ENCODE data around the gene MCUR1. TPM values are rescaled to one million over a fixed set of nuclear protein-coding genes. Genes with fewer than 3 reads are reported as not detected.
"Not testable (repeated sequence)": the region's sequence is repeated elsewhere in the genome, so short reads cannot be mapped to it uniquely, and the experiment has no call there.

Gene MCUR1
- total RNA-seq, 2 experiments from 2014 or later: 3.2 to 4.5 TPM

DNA sequence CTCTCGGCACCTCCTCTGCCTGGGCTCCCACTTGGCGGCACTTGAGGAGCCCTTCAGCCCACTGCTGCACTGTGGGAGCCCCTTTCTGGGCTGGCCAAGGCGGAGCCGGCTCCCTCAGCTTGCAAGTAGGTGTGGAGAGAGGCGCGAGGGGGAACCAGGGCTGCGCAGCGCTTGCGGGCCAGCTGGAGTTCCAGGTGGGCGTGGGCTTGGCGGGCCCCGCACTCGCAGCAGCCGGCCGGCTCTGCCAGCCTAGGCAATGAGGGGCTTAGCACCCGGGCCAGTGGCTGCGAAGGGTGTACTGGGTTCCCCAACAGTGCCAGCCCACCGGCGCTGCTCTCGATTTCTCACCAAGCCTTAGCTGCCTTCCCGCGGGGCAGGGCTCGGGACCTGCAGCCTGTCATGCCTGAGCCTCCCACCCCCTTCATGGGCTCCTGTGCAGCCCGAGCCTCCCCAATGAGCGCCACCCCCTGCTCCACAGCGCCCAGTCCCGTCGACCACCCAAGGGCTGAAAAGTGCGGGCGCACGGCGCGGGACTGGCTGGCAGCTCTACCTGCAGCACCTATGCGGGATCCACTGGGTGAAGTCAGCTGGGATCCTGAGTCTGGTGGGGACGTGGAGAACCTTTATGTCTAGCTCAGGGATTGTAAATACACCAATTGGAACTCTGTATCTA, 41.9 kb downstream of the MCUR1 start:
- H3K4me3 ChIP-seq (ENCODE audit: low read length); H3K4me1 Mint-ChIP-seq (ENCODE audit: low read depth); H3K4me1 ChIP-seq (ENCODE audit: insufficient read depth, low read length); H3K27ac Mint-ChIP-seq; CTCF ChIA-PET; POLR2A ChIA-PET; DNase-seq; ATAC-seq (ENCODE audit: poor library complexity); H3K27ac ChIP-seq (ENCODE audit: low read depth in 1 of 2, low read length in 2 of 2); intact Hi-C loops (cut with DNase I, micrococcal nuclease); H3K27me3 Mint-ChIP-seq; H3K9me3 Mint-ChIP-seq; H3K4me3 Mint-ChIP-seq; H3K9me3 ChIP-seq (ENCODE audit: control insufficient read depth in 1 of 2, insufficient read depth in 1 of 2, low read length in 2 of 2); H3K36me3 Mint-ChIP-seq (ENCODE audit: low read depth); H3K27me3 ChIP-seq (ENCODE audit: control insufficient read depth in 1 of 2, insufficient read depth in 2 of 2, low read length in 2 of 2); H3K36me3 ChIP-seq (ENCODE audit: insufficient read depth, low read length): not testable (repeated sequence)

DNA sequence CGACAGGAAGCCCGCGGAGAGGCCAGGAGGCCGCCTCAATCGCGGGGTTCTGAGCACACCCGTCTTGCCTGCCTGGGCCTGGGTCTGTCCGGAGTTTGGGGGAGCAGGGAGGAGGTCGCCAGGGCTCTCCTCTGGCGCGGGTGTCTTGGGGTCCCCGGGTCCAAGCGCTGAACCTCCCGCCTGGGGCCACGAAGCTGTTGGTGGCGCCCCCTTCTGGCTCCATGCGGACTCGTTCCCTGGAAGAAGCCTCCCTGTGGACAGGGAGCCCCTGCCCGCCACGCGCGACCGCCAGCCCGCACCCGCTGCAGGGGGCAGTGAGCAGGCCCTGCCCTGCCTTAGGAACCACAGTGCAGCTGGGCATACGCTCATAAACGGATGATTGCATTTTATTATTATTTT, 44.7 kb downstream of the MCUR1 start:
- Histone ChIP-seq H3K27ac (ENCODE audit: low read depth in 1 of 2, low read length in 2 of 2) (no peak overlapping the region), H3K4me1 (ENCODE audit: insufficient read depth, low read length) (peaks cover 14% of the 10 kb centered on the region), H3K4me3 (ENCODE audit: low read length) (no peak overlapping the region), H3K36me3 (ENCODE audit: insufficient read depth, low read length) (no peaks in the 10 kb centered on the region), H3K27me3 (ENCODE audit: control insufficient read depth in 1 of 2, insufficient read depth in 2 of 2, low read length in 2 of 2) (no peaks in the 10 kb centered on the region), H3K9me3 (ENCODE audit: control insufficient read depth in 1 of 2, insufficient read depth in 1 of 2, low read length in 2 of 2) (peaks cover 0 to 9% of the 10 kb centered on the region in 2 experiments)
- H3K27me3 Mint-ChIP-seq: no peaks in the 10 kb centered on the region
- no peaks in the 10 kb centered on the region for H3K9me3 Mint-ChIP-seq
- peaks cover 20% of the 10 kb centered on the region for H3K4me1 Mint-ChIP-seq (ENCODE audit: low read depth)
- peak in 7 of 14 experiments; percentile 5 to 48 (median 25) for DNase-seq
- TF ChIP-seq, protein P1, sequence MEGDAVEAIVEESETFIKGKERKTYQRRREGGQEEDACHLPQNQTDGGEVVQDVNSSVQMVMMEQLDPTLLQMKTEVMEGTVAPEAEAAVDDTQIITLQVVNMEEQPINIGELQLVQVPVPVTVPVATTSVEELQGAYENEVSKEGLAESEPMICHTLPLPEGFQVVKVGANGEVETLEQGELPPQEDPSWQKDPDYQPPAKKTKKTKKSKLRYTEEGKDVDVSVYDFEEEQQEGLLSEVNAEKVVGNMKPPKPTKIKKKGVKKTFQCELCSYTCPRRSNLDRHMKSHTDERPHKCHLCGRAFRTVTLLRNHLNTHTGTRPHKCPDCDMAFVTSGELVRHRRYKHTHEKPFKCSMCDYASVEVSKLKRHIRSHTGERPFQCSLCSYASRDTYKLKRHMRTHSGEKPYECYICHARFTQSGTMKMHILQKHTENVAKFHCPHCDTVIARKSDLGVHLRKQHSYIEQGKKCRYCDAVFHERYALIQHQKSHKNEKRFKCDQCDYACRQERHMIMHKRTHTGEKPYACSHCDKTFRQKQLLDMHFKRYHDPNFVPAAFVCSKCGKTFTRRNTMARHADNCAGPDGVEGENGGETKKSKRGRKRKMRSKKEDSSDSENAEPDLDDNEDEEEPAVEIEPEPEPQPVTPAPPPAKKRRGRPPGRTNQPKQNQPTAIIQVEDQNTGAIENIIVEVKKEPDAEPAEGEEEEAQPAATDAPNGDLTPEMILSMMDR (IDR thresholded peaks at IDR 0.05): no peak
- H3K36me3 Mint-ChIP-seq (ENCODE audit: low read depth): no peaks in the 10 kb centered on the region
- ChIA-PET CTCF (interaction anchor here (1.4 kb wide), 1 partner anchor 25 kb away, joined by 3 read pairs; no protein-coding TSS in a partner anchor), POLR2A (interaction anchor here (1.3 kb wide), 1 partner anchor 44 kb away, joined by 3 read pairs; no protein-coding TSS in a partner anchor)
- no peak overlapping the region for H3K4me3 Mint-ChIP-seq
- H3K27ac Mint-ChIP-seq: no peak overlapping the region
- no peak for ATAC-seq (ENCODE audit: poor library complexity)
- intact Hi-C loops (cut with DNase I, micrococcal nuclease): loop anchor here (5.0 kb wide), 4 partner anchors 142 to 432 kb away; partner anchors contain the start of gene NOL7 (in 1 of the 2)

DNA sequence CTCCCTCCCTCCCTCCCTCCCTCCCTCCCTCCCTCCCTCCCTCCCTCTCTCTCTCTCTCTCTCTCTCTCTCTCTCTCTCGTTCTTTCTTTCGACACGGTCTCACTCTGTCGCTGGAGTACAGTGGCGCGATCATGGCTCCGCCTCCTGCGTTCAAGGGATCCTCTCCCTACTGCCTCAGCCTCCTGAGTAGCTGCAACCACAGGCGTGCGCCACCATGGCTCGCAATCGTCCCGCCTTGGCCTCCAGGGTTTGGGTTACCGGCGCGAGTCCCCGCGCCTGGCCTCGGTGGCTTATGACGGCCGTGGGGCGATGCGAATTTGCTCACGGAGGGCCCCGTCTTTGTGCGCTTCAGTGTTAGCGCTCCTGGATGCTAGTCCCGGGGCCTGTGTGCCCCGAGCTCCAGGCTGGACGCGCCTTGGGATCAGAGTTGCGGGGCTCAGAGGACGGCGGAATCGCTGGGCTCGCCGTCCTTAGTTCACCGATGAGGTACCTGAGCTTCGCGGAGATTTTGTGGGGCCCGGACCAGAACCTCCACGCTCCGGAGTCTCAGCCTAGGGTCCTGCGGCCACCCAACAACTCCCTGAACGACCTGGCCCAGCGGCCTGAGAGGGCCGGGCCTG, 45.2 kb downstream of the MCUR1 start:
- Mint-ChIP-seq H3K36me3 (ENCODE audit: low read depth) (no peaks in the 10 kb centered on the region), H3K4me1 (ENCODE audit: low read depth) (peaks cover 20% of the 10 kb centered on the region), H3K27ac (no peak overlapping the region), H3K9me3 (no peaks in the 10 kb centered on the region), H3K27me3 (no peaks in the 10 kb centered on the region), H3K4me3 (no peak overlapping the region)
- Histone ChIP-seq H3K36me3 (ENCODE audit: insufficient read depth, low read length) (no peaks in the 10 kb centered on the region), H3K4me3 (ENCODE audit: low read length) (no peak overlapping the region), H3K9me3 (ENCODE audit: control insufficient read depth in 1 of 2, insufficient read depth in 1 of 2, low read length in 2 of 2) (peaks cover 0 to 9% of the 10 kb centered on the region in 2 experiments), H3K4me1 (ENCODE audit: insufficient read depth, low read length) (peaks cover 15% of the 10 kb centered on the region), H3K27me3 (ENCODE audit: control insufficient read depth in 1 of 2, insufficient read depth in 2 of 2, low read length in 2 of 2) (no peaks in the 10 kb centered on the region), H3K27ac (ENCODE audit: low read depth in 1 of 2, low read length in 2 of 2) (no peak overlapping the region)
- ATAC-seq (ENCODE audit: poor library complexity) (no peak), DNase-seq (no peak)
- intact Hi-C loops (cut with DNase I, micrococcal nuclease): loop anchor here (5.0 kb wide), 4 partner anchors 142 to 432 kb away; partner anchors contain the start of gene NOL7 (in 1 of the 2)
- TF ChIP-seq, protein P1 (IDR thresholded peaks at IDR 0.05): no peak
- ChIA-PET POLR2A (interaction anchor here (1.3 kb wide), 1 partner anchor 44 kb away, joined by 3 read pairs; no protein-coding TSS in a partner anchor), CTCF (interaction anchor here (1.4 kb wide), 1 partner anchor 26 kb away, joined by 3 read pairs; no protein-coding TSS in a partner anchor)

Measured in CD4-positive, alpha-beta T cell (primary cell).